ENCODE results near the gene DYSF. TPM values are rescaled to one million over a fixed set of nuclear protein-coding genes. Genes with fewer than 3 reads are reported as not detected.

The DYSF gene
- total RNA-seq, 1 donor from 2014 or later: 112 TPM

DNA sequence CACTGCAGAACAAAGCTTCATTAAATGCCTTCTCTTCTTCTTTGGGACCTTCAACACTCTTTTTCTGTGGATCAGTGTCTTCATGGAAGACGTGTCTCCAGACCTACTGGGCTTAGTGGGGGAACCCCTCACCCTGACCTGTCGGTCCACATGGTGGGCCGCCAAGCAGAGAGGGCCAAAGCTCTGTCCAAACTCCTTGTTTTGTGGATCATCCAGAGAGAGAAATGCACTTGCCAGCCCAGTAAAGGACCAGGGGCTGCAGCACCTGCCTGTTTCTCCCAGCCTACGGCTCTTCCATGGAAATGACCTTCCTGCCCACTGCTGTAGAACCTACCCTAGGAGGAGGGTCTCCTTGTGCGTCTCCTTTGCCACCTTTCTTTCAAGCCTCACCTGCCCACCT lies 25.9 kb downstream of the DYSF start:
- Mint-ChIP-seq H3K27ac (ENCODE audit: unreplicated experiment) (no peak overlapping the region), H3K27me3 (ENCODE audit: low read depth) (no peaks in the 10 kb centered on the region)
- TF ChIP-seq, protein P1, sequence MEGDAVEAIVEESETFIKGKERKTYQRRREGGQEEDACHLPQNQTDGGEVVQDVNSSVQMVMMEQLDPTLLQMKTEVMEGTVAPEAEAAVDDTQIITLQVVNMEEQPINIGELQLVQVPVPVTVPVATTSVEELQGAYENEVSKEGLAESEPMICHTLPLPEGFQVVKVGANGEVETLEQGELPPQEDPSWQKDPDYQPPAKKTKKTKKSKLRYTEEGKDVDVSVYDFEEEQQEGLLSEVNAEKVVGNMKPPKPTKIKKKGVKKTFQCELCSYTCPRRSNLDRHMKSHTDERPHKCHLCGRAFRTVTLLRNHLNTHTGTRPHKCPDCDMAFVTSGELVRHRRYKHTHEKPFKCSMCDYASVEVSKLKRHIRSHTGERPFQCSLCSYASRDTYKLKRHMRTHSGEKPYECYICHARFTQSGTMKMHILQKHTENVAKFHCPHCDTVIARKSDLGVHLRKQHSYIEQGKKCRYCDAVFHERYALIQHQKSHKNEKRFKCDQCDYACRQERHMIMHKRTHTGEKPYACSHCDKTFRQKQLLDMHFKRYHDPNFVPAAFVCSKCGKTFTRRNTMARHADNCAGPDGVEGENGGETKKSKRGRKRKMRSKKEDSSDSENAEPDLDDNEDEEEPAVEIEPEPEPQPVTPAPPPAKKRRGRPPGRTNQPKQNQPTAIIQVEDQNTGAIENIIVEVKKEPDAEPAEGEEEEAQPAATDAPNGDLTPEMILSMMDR (IDR thresholded peaks at IDR 0.05): no peak

DNA sequence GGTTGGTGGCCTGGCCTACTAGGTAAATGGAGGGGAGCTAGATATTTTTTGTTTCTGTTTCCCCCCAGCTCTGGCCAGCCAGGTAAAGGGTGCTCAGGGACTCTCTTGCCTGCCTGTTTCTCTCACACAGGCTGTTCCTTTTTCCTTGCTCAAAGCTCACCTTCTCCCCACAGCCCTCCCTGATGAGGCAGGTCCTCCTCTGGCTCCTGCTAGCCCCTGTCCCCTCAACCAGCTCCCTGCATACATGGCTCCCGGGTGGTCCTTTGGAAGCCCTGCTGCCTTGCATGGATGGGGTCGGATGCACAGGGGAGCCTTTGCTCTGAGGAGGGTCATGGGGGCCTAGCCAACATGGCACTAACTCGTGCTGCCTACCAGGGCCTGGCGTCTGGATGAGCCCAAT lies 27.8 kb downstream of the DYSF start:
- Mint-ChIP-seq H3K9me3 (ENCODE audit: low read depth) (no peaks in the 10 kb centered on the region), H3K4me3 (ENCODE audit: unreplicated experiment) (no peak overlapping the region), H3K36me3 (ENCODE audit: low read depth) (peaks cover 20% of the 10 kb centered on the region), H3K27ac (ENCODE audit: unreplicated experiment) (no peak overlapping the region), H3K27me3 (ENCODE audit: low read depth) (no peaks in the 10 kb centered on the region), H3K4me1 (ENCODE audit: low read depth) (peaks cover 20% of the 10 kb centered on the region)
- DNase-seq (ENCODE audit: low spot score): no peak
- TF ChIP-seq, protein P1 (IDR thresholded peaks at IDR 0.05): no peak

More for the DNA sequence above, 25.9 kb downstream of the DYSF start:
- DNase-seq (ENCODE audit: low spot score): no peak
- Mint-ChIP-seq H3K9me3 (ENCODE audit: low read depth) (no peaks in the 10 kb centered on the region), H3K4me1 (ENCODE audit: low read depth) (peaks cover 24% of the 10 kb centered on the region), H3K36me3 (ENCODE audit: low read depth) (peaks cover 23% of the 10 kb centered on the region), H3K4me3 (ENCODE audit: unreplicated experiment) (no peak overlapping the region)

DNA sequence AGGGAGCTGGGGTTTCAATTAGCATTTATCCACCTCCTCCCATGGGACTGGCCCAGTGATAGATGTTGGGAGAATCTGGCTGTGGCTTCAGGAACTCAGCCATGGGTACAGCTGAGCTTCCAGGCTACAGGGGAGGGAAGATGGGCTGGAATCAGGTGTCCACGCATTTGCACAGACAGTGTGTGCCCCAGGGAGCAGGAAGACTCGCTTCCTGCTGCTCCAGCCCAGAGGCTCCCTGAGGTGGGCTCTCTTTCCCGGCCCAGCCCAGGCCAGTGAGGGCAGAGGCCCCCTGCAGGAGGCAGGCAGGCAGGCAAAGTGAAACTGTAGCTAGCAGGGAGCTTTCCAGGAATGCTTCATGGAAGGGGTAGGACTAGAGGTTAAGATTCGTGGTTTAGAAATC lies 28.7 kb downstream of the DYSF start:
- no peaks in the 10 kb centered on the region for H3K27me3 Mint-ChIP-seq (ENCODE audit: low read depth)

DNA sequence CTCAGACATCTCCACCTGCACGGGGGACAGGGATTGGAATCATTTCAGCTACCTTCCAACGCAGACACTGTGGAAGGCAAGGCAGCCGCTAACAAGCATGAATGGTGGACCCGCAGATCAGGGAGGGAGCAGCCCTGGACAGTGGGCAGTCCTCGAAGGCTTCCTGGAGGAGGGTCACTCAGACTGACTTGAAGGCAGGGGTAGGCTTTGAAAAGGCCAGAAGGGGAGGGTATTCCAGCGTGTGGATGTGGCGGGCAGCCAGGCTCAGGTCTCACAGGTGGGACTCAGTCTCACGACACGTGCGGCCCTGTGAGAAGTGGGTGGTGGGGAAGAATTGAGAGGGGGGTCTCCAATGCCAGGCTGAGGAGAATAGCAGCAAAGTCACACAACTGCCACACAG lies 29.9 kb downstream of the DYSF start:
- H3K9me3 Mint-ChIP-seq (ENCODE audit: low read depth): no peaks in the 10 kb centered on the region
- peaks cover 7% of the 10 kb centered on the region for H3K4me1 Mint-ChIP-seq (ENCODE audit: low read depth)
- no peak overlapping the region for H3K4me3 Mint-ChIP-seq (ENCODE audit: unreplicated experiment)
- no peak overlapping the region for H3K27ac Mint-ChIP-seq (ENCODE audit: unreplicated experiment)
- H3K27me3 Mint-ChIP-seq (ENCODE audit: low read depth): no peaks in the 10 kb centered on the region
- no peak for DNase-seq (ENCODE audit: low spot score)
- H3K36me3 Mint-ChIP-seq (ENCODE audit: low read depth): peaks cover 20% of the 10 kb centered on the region
- TF ChIP-seq, protein P1 (IDR thresholded peaks at IDR 0.05): no peak

More for the DNA sequence above, 28.7 kb downstream of the DYSF start:
- Mint-ChIP-seq H3K27ac (ENCODE audit: unreplicated experiment) (no peak overlapping the region), H3K4me1 (ENCODE audit: low read depth) (peaks cover 12% of the 10 kb centered on the region), H3K4me3 (ENCODE audit: unreplicated experiment) (no peak overlapping the region), H3K9me3 (ENCODE audit: low read depth) (no peaks in the 10 kb centered on the region), H3K36me3 (ENCODE audit: low read depth) (peaks cover 20% of the 10 kb centered on the region)
- TF ChIP-seq, protein P1 (IDR thresholded peaks at IDR 0.05): peak; percentile 42
- DNase-seq (ENCODE audit: low spot score): no peak

DNA sequence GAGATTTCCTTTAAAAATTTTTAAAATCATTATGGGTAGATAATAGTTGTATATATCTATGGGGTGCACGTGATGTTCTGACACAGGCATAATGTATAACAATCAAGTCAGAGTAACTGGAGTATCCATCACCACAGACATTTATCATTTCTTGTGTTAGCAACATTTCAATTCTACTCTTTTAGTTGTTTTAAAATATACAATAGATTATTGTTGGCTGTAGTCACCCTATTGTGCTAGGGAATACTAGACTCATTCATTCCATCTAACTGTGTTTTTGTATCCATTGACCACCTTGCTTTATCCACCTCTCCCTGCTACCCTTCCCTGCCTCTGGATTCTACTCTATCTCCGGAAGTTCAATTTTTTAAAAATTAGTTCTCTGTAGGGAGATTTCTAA lies 31.0 kb downstream of the DYSF start:
- H3K27me3 Mint-ChIP-seq (ENCODE audit: low read depth): no peaks in the 10 kb centered on the region
- DNase-seq (ENCODE audit: low spot score): no peak
- H3K4me3 Mint-ChIP-seq (ENCODE audit: unreplicated experiment): no peak overlapping the region
- peaks cover 12% of the 10 kb centered on the region for H3K4me1 Mint-ChIP-seq (ENCODE audit: low read depth)
- H3K27ac Mint-ChIP-seq (ENCODE audit: unreplicated experiment): no peak overlapping the region
- H3K9me3 Mint-ChIP-seq (ENCODE audit: low read depth): no peaks in the 10 kb centered on the region
- TF ChIP-seq, protein P1 (IDR thresholded peaks at IDR 0.05): no peak
- peaks cover 24% of the 10 kb centered on the region for H3K36me3 Mint-ChIP-seq (ENCODE audit: low read depth)
